IPS-18c (cell line): ENCODE results near the gene OR4E1.
"Not testable (repeated sequence)": the region's sequence is repeated elsewhere in the genome, so short reads cannot be mapped to it uniquely, and the experiment has no call there.

Experiments
- H3K4me3 ChIP-seq: 2 replicates; pipeline ENCODE4 v1.7.0; 2013; ENCODE audit warnings: low read depth, mild to moderate bottlenecking, low read length, moderate library complexity; ENCODE audit not compliant: insufficient read depth
- H3K9me3 ChIP-seq: one replicate; pipeline ENCODE4 v1.6.1; 2013; ENCODE audit warnings: mild to moderate bottlenecking, low read length, moderate library complexity; ENCODE audit not compliant: control insufficient read depth, insufficient read depth

Gene OR4E1

DNA sequence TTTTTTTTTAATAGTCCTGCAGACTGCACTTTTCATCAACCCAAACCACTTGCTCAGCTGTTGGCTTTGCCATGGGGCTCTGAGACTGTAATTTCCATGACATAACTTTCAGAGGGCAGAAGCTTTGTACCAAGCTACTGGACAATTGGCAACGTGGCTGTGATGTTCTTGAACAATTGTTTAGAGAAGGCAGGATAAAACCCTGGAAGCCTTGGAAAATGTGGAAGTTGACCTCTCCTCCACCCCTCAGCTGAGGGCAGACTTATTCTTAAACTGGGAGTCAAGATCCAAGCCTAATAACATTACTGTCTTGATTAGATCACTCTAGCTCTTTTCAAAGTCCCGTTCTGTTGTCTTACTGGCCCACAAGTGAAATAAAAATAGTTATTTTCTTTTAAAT is 2.2 kb downstream of the OR4E1 start:
- H3K9me3 ChIP-seq: no peaks in the 10 kb centered on the region

DNA sequence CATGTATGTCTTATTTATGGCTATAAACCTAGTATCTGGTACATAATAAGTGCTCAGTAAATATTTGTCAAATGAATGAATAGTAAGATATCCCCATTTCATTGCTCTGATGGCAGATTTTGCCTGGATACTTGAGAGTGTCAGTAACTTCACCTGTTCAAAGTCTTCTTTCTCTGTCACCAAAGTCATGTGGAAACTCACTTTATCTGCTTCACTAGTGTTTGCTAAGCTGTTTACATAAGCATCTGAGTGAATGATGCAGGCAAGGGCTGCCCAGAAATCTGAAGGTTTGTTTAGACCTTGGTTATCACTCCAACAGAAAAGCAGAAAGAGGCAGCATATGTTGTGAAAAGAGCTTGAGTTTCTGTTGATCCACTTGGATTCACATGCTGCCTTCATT is 4.3 kb downstream of the OR4E1 start:
- H3K9me3 ChIP-seq: no peaks in the 10 kb centered on the region

More for the DNA sequence above, 2.2 kb downstream of the OR4E1 start:
- H3K4me3 ChIP-seq: no peak overlapping the region

DNA sequence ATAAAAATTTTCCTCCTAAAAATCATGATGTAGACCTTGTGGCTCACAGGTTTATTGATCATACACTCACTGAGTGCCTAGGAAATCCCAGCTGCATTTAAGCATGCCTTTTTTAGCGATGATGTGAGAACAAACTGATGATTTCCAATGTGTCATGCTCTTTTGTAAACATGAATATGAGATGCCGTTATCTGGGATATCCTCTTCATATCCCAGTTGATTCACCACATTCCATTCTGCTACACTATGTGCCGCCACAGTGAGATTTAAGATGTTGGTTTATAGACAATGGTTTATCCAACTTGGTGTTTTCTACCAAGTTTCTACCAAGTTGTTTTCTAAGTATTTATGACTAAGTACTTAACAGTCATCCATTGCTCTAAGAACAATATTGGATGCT is 5.2 kb downstream of the OR4E1 start:
- Histone ChIP-seq H3K4me3 (no peak overlapping the region), H3K9me3 (no peaks in the 10 kb centered on the region)

More for the DNA sequence above, 4.3 kb downstream of the OR4E1 start:
- no peak overlapping the region for H3K4me3 ChIP-seq

DNA sequence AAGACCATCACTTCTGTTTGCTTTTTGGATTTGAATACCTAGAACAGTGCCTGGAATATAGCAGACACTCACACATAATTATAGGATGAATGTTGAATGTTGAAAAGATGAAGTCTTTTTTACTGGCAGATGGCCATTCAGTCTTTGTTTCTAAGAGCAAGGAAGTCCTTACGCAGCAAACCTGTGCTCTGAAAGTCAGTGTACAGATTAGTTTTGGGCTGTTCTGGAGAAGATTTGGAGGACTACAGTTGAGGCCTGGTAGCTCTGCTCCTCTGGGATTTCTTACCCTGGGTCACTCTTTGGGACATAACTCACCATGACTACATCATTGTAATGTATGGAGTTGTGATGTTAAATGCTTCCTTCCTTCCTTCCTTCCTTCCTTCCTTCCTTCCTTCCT is 16.6 kb downstream of the OR4E1 start:
- Histone ChIP-seq H3K4me3 (no peak overlapping the region), H3K9me3 (no peaks in the 10 kb centered on the region)

DNA sequence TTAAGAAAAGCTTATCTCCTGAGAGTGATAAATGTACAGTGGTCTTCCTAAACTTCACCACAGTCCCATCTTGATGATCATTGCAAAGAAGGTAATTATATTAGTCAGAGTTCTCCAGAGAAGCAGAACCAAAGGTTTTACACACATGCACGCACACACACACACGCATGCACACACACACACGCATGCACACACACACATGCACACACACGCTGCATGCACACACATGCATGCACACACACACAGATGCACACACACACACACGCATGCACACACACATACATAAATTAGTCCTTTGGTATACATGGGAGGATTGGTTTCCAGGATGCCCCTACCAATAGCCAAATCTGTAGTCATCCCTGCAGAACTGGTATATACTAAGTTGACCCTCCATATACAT is 19.4 kb downstream of the OR4E1 start:
- Histone ChIP-seq H3K9me3 (no peaks in the 10 kb centered on the region), H3K4me3 (no peak overlapping the region)

DNA sequence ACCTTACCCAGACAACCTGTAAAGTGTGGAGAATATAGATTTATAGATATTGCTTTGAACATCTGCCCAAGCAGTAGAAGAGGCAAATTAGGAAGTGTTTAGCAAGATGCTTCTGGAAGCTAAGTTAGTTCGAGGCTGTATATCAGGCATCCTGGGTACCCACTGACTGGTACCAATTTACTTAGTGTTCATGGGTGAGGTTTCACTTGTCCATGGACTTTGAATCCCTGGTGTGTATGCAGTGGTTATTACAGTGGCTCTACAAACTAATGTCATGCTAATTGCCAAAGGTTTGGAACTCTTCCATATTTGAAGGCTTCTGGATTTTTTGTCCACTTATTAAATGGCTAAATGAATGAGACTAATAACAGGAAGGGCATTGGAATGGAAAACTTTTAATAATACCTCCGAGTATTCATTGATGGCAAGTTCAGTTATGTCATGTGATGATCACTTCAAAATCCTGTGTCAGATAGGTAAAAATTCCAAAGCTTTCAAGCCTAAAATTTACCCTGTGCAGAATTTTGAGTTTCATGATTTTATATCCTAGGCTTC is 20.2 kb downstream of the OR4E1 start, which contains the start of gene OR4E2:
Gene OR4E2 (plus strand): TSS at position 505 of the 555 bp plus-strand sequence. CDS start 11,248 bp downstream, outside the sequence.
- no peaks in the 10 kb centered on the region for H3K9me3 ChIP-seq

DNA sequence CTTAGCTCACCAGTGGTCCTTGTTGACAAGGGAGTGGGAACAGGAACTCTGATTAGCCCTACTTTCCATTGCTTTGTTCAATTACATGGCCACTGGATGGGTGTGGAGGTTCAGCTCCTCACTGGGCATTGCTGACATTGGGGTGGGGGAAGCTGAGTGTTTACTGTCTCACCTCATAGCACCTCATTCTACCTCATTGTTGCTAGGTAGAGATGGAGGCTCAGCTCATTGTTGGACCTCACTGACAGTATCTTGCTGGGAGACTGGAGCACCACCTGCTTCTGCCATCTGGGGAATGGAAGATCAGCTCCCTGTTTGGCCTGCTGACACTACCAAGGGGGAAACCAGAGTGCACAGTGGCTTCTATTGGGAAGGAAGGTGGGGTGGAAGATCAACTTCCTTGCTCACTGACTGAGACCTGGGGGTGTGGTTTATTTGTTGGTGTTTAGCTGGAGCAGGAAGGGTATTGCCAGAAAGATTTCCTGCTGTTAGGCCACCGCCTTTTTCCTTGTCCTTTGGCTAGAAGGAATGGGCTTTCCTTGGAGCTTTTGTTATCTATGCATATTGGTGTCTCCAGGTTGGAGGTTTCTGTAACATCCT is 21.3 kb downstream of the OR4E1 start:
- Histone ChIP-seq H3K9me3 (no peaks in the 10 kb centered on the region), H3K4me3 (no peak overlapping the region)

More for the DNA sequence above, 20.2 kb downstream of the OR4E1 start, which contains the start of gene OR4E2:
- H3K4me3 ChIP-seq: no peak within 1 kb of the TSS

DNA sequence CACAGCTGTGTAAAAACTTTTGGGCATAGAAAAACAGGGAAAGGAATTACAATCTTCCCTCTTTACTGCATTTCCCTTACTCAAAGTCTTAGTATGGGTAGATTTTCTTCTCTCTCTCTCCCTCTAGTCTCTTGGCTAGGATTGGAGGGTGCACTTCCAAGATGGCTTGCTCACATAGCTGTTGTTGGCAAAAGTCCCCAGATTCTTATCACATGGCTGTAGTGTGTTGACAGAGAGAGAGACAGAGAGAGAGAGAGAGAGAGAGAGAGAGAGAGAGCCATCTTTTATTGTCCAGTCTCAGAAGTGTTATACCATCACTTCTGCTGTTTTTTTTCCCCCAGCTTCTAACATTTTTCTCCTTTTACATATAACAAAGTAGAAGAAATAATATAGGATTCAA is 26.2 kb downstream of the OR4E1 start:
- Histone ChIP-seq H3K4me3 (no peak overlapping the region), H3K9me3 (no peaks in the 10 kb centered on the region)

DNA sequence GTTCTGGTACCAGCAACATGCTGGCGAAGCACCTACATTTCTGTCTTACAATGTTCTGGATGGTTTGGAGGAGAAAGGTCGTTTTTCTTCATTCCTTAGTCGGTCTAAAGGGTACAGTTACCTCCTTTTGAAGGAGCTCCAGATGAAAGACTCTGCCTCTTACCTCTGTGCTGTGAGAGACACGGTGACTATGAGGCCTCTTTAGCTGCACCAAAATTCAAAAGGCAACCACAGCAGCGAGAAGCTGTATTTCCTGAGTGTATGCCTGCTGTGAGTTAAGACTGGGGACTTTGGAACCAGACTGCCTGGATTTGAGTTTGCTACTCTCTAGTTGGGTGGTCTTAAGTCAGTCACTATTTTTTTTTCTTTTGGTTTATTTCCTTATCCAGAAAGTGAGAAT is 30.2 kb downstream of the OR4E1 start:
- no peak overlapping the region for H3K4me3 ChIP-seq

DNA sequence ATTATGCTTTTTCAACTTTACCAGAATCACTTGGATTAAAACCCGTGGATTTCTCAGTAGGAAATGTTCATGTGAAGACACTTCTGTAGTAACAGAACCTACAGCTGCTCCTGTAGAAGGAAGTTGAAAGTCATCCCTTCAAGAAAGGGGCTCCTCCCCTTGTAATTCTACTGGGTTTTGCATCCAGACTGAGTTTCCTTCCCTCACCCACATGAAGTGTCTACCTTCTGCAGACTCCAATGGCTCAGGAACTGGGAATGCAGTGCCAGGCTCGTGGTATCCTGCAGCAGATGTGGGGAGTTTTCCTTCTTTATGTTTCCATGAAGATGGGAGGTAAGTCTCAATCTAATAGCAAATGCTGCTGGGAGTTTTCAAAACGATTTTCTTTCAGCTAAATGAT is 30.9 kb downstream of the OR4E1 start:
- no peak overlapping the region for H3K4me3 ChIP-seq
- no peaks in the 10 kb centered on the region for H3K9me3 ChIP-seq

More for the DNA sequence above, 30.2 kb downstream of the OR4E1 start:
- H3K9me3 ChIP-seq: no peaks in the 10 kb centered on the region

DNA sequence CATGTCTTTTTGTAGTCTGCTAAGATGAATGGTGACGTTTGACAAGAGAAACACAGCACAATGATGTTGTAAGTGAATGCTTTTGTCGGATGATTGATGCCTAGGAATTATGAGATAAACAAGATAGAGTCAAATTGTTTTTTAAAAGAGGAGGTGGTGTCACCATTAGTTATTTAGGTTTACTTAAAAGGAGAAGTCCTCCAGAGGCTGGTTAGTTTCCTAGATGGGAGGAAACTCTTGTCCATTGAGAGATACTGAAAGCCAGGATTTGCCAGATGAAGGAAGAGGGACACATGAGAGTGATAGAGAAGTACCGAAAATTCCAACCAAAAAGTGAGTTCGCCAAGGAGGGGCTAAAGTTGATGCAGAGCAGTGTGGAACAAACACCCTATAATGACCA is 38.8 kb downstream of the OR4E1 start, which contains the start of gene OR10G2:
Gene OR10G2 (minus strand): TSS at position 101 of the 400 bp plus-strand sequence. CDS start 98 bp downstream, at position 3.
- Histone ChIP-seq H3K4me3 (no peak within 1 kb of the TSS), H3K9me3 (no peaks in the 10 kb centered on the region)

DNA sequence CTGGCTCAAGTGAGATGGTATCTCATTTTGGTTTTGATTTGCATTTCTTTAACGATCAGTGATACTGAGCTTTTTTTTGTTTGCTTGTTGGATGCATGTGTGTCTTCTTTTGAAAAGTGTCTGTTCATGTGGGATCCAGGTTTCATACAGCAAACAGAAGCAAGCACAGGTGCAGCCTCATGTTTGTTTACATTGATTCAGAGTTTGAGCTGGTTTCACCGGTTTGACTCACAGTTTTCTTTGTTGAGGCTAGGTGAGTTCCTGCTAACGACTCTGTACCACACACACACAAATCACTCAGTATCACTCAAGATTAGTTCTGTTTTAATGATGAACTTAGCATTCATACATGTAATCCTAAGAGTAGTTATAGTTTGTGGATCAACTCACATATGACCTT is 42.5 kb downstream of the OR4E1 start:
- Histone ChIP-seq H3K4me3 (no peak overlapping the region), H3K9me3 (no peaks in the 10 kb centered on the region)

DNA sequence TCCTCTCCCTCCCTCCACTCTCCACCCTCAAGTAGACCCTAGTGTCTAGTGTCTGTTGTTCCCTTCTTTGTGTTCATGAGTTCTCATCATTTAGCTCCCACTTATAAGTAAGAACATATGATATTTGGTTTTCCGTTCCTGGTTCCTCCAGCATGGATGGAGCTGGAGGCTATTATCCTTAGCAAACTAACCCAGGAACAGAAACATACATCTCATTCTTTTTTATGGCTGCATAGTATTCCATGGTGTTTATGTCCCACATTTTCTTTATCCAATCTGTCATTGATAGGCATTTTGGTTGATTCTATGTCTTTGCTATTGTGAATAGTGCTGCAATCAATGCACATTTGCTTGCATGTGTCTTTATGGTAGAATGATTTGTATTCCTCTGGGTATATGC is 43.1 kb downstream of the OR4E1 start:
- H3K4me3 ChIP-seq, H3K9me3 ChIP-seq: not testable (repeated sequence)

DNA sequence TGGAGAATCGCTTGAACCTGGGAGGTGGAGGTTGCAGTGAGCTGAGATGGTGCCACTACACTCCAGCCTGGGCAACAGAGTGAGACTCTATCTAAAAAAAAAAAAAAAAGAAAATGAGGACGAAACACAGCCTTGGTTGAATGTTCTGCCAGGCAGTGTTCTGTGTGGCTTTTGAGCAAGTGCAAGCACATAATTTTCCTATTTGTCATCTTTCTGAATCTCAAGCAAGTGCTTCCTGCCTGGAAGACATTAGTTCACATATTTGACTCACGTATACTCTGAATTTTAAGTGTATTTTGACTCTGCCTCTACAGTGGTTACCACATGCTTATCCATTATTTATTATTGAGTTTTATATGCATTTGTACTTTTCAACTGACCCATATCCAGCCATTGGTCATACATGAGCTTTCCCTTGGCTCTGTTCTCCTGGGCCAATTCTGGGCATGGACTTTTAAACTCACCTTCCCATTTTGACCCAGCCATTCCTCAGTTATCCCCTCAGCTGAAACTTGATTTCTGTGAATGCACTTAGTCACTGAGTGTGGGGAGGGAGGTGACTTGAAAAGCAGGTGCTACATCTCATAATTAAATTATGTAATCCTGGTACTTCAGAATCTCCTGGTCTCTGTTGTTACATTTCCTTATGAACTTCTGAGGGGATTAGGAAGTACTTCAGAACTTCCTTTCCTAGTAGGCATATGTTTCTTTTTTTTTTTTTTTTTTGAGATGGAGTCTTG is 47.0 kb downstream of the OR4E1 start:
- Histone ChIP-seq H3K4me3 (no peak overlapping the region), H3K9me3 (no peaks in the 10 kb centered on the region)
